HL-60 (cell line): ENCODE data around the gene ADISSP.

ENCODE experiments used
- DNase-seq, 2 experiments: peaks; one replicate each; pipeline ENCODE4 v3.0.0-alpha.2; 2010 to 2020; ENCODE audit warnings: low read depth in 1 of 2, low spot score in 1 of 2
- H3K27ac ChIP-seq: fragments of 250-450 bp; sonication (Bioruptor Pico); replicated peaks from 2 replicates; pipeline ENCODE4 v1.5.1; 2020; ENCODE audit warnings: mild to moderate bottlenecking, moderate library complexity
- H3K27me3 ChIP-seq: fragments of 250-450 bp; sonication (Bioruptor Pico); 2 replicates; pipeline ENCODE4 v1.5.1; 2021; ENCODE audit warnings: mild to moderate bottlenecking, moderate library complexity; ENCODE audit not compliant: insufficient read depth, poor library complexity, severe bottlenecking
- H3K4me3 ChIP-seq: replicated peaks from 2 replicates; pipeline ENCODE4 v1.5.1; 2011; ENCODE audit warnings: mild to moderate bottlenecking, control low read depth, low read length; ENCODE audit not compliant: insufficient read depth
- CTCF ChIP-seq: IDR thresholded peaks from one replicate; pipeline ENCODE4 v1.5.1; 2011; ENCODE audit warnings: low read length, control low read depth, inconsistent platforms; ENCODE audit not compliant: insufficient read depth
- GABPA ChIP-seq: IDR thresholded peaks from 2 replicates; pipeline ENCODE4 v1.6.1; 2012; ENCODE audit warnings: low read depth
- POLR2AphosphoS5 ChIP-seq: IDR thresholded peaks from 2 replicates; pipeline ENCODE4 v1.6.1; 2012; ENCODE audit warnings: low read depth
- REST ChIP-seq: IDR thresholded peaks from 2 replicates; pipeline ENCODE4 v1.6.1; 2012; ENCODE audit warnings: low read depth; ENCODE audit not compliant: insufficient replicate concordance
- SPI1 ChIP-seq: IDR thresholded peaks from 2 replicates; pipeline ENCODE4 v1.6.1; 2012; ENCODE audit warnings: low read depth, mild to moderate bottlenecking, borderline replicate concordance

The ADISSP gene

GRCh38 chr20:3783511-3784195 lies 16.1 kb upstream of the ADISSP start:
- Histone ChIP-seq H3K27ac (no peak overlapping the region), H3K27me3 (peaks cover 15% of the 10 kb centered on the region), H3K4me3 (no peak overlapping the region)
- TF ChIP-seq POLR2AphosphoS5 (no peak), SPI1 (no peak), CTCF (no peak), REST (no peak), GABPA (no peak)
- no peak for DNase-seq

GRCh38 chr20:3783068-3783489 lies 15.5 kb upstream of the ADISSP start:
- no peak overlapping the region for H3K4me3 ChIP-seq
- TF ChIP-seq GABPA (no peak), SPI1 (no peak), REST (no peak), POLR2AphosphoS5 (no peak), CTCF (no peak)
- no peak overlapping the region for H3K27ac ChIP-seq
- no peak for DNase-seq
- H3K27me3 ChIP-seq, result peaks cover 21% of the 10 kb centered on the region

- H3K4me3 ChIP-seq, result no peak overlapping the region
- H3K27me3 ChIP-seq, result peaks cover 26% of the 10 kb centered on the region
- no peak overlapping the region for H3K27ac ChIP-seq
- TF ChIP-seq POLR2AphosphoS5, result no peak
- no peak for TF ChIP-seq GABPA
- no peak for TF ChIP-seq SPI1
- TF ChIP-seq REST, result no peak
- no peak for TF ChIP-seq CTCF
- no peak for DNase-seq
Measured at GRCh38 chr20:3782597-3782996, 15.0 kb upstream of the ADISSP start.
